Ovary (tissue), 3 donors: ENCODE measurements around the gene RBBP7.

Experiments used
- EP300 ChIP-seq: sonication (generic); formaldehyde crosslinking; IDR thresholded peaks from one replicate; pipeline ENCODE4 v1.6.1; 2017; ENCODE audit warnings: antibody characterized with exemption
- POLR2A ChIP-seq: fragments of 450-650 bp; IDR thresholded peaks from one replicate; pipeline ENCODE4 v1.6.1; 2017; ENCODE audit warnings: antibody characterized with exemption, mild to moderate bottlenecking, moderate library complexity
- TF ChIP-seq, protein P1 (sequence below), 3 donors: fragments of 450-650 bp in 2 of 3; fragments of 200-600 bp in 1 of 3; IDR thresholded peaks; one replicate each; pipeline versions ENCODE4 v1.5.1 to v1.8.0; 2016 to 2022; ENCODE audit warnings: antibody characterized with exemption in 3 of 3, mild to moderate bottlenecking in 1 of 3
- donor health status: DM: no; HTN: no; CAD: no.

DNA sequence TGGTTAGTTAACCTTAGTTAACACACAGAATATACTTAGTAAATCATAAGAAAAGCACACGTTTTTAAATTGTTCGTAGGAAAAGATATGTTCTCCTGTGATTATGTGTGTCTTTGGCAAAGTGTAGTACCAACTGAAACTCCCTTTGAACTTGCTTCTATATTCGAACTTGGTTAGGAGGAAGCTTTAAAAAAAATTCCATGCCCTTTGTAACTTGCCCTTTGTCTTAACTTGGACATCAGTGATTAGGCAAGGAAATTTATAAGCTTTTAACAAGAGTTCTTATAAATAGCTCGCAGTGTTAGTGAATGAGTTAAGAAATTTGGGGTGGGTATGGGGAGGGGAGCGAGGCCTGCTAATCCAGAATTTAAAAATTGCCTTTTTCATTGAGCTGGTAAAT, 50.5 kb downstream of the RBBP7 start:
- TF ChIP-seq, protein P1, sequence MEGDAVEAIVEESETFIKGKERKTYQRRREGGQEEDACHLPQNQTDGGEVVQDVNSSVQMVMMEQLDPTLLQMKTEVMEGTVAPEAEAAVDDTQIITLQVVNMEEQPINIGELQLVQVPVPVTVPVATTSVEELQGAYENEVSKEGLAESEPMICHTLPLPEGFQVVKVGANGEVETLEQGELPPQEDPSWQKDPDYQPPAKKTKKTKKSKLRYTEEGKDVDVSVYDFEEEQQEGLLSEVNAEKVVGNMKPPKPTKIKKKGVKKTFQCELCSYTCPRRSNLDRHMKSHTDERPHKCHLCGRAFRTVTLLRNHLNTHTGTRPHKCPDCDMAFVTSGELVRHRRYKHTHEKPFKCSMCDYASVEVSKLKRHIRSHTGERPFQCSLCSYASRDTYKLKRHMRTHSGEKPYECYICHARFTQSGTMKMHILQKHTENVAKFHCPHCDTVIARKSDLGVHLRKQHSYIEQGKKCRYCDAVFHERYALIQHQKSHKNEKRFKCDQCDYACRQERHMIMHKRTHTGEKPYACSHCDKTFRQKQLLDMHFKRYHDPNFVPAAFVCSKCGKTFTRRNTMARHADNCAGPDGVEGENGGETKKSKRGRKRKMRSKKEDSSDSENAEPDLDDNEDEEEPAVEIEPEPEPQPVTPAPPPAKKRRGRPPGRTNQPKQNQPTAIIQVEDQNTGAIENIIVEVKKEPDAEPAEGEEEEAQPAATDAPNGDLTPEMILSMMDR (IDR thresholded peaks at IDR 0.05) = no peak
- TF ChIP-seq POLR2A (no peak), EP300 (no peak)
